HEK293T (cell line): ENCODE measurements around the gene GSC.

Experiments used
- CTCF ChIA-PET: fragments of 350-600 bp; formaldehyde crosslinking; extraction: SDS; loops from one replicate; lab custom pipeline; 2021; ENCODE audit warnings: antibody characterized with exemption, inconsistent platforms; lab: Yijun Ruan, JAX
- POLR2A ChIA-PET: fragments of 350-600 bp; formaldehyde crosslinking; extraction: SDS; loops from one replicate; lab custom pipeline; 2020; ENCODE audit warnings: antibody characterized with exemption, inconsistent platforms; lab: Yijun Ruan, JAX
- DNase-seq: peaks from one replicate; pipeline ENCODE4 v3.0.0; 2012; ENCODE audit warnings: mixed read lengths; ENCODE audit errors: extremely low spot score
- ARNT ChIP-seq: fragments of 450-650 bp; IDR thresholded peaks from 2 replicates; pipeline ENCODE4 v1.6.1; 2017; ENCODE audit warnings: mild to moderate bottlenecking
- BHLHE40 ChIP-seq: fragments of 450-650 bp; IDR thresholded peaks from 2 replicates; pipeline ENCODE4 v1.6.1; 2016; ENCODE audit warnings: mild to moderate bottlenecking, moderate library complexity, borderline replicate concordance
- CTBP1 ChIP-seq: fragments of 450-650 bp; IDR thresholded peaks from 2 replicates; pipeline ENCODE4 v1.6.1; 2016; ENCODE audit warnings: borderline replicate concordance
- ELF4 ChIP-seq: fragments of 450-650 bp; IDR thresholded peaks from 2 replicates; pipeline ENCODE4 v1.6.1; 2017; ENCODE audit warnings: antibody characterized with exemption
- FOXA1 ChIP-seq: fragments of 450-650 bp; IDR thresholded peaks from 2 replicates; pipeline ENCODE4 v1.6.1; 2016; ENCODE audit warnings: mild to moderate bottlenecking
- FOXK2 ChIP-seq: fragments of 450-650 bp; IDR thresholded peaks from 2 replicates; pipeline ENCODE4 v1.6.1; 2016; ENCODE audit warnings: mild to moderate bottlenecking
- FOXM1 ChIP-seq: fragments of 450-650 bp; IDR thresholded peaks from 2 replicates; pipeline ENCODE4 v1.6.1; 2017; ENCODE audit warnings: mild to moderate bottlenecking, borderline replicate concordance
- HDGF ChIP-seq: fragments of 450-650 bp; IDR thresholded peaks from 2 replicates; pipeline ENCODE4 v1.6.1; 2017; ENCODE audit warnings: antibody characterized with exemption, borderline replicate concordance
- L3MBTL2 ChIP-seq: fragments of 450-650 bp; conservative IDR thresholded peaks from 2 replicates; pipeline ENCODE4 v1.6.1; 2016; ENCODE audit warnings: mild to moderate bottlenecking
- LEF1 ChIP-seq: fragments of 450-650 bp; IDR thresholded peaks from 2 replicates; pipeline ENCODE4 v1.6.1; 2017; ENCODE audit warnings: mild to moderate bottlenecking, borderline replicate concordance
- NFRKB ChIP-seq: fragments of 450-650 bp; IDR thresholded peaks from 2 replicates; pipeline ENCODE4 v1.6.1; 2016; ENCODE audit warnings: mild to moderate bottlenecking, moderate library complexity
- PKNOX1 ChIP-seq: fragments of 450-650 bp; IDR thresholded peaks from 2 replicates; pipeline ENCODE4 v1.6.1; 2016
- SP1 ChIP-seq: fragments of 450-650 bp; IDR thresholded peaks from 2 replicates; pipeline ENCODE4 v1.6.1; 2017
- SUZ12 ChIP-seq: fragments of 450-650 bp; IDR thresholded peaks from 2 replicates; pipeline ENCODE4 v1.6.1; 2016; ENCODE audit warnings: mild to moderate bottlenecking
- TARDBP ChIP-seq: fragments of 450-650 bp; IDR thresholded peaks from 2 replicates; pipeline ENCODE4 v1.6.1; 2016
- ZNF384 ChIP-seq: fragments of 450-650 bp; IDR thresholded peaks from 2 replicates; pipeline ENCODE4 v1.6.1; 2016

The GSC gene

GRCh38 chr14:94797887-94798286 is 28.0 kb upstream of the GSC start:
- TF ChIP-seq HDGF (no peak), SUZ12 (no peak), FOXK2 (no peak), ARNT (no peak), CTBP1 (no peak), LEF1 (no peak), ELF4 (no peak), NFRKB (no peak), ZNF384 (no peak), FOXM1 (no peak), TARDBP (no peak), PKNOX1 (no peak)
- no peak for DNase-seq
- CTCF ChIA-PET = no interaction called here
- POLR2A ChIA-PET = no interaction called here

GRCh38 chr14:94796278-94796677 is 26.4 kb upstream of the GSC start:
- TF ChIP-seq CTBP1 (no peak), LEF1 (no peak), ELF4 (no peak), NFRKB (no peak), BHLHE40 (no peak), FOXK2 (no peak), ARNT (no peak), ZNF384 (no peak)
- no peak for DNase-seq
- ChIA-PET CTCF (interaction anchor here (1.5 kb wide), 1 partner anchor 47 kb away, joined by 3 read pairs; no protein-coding TSS in a partner anchor), POLR2A (no interaction called here)

GRCh38 chr14:94795372-94795771 is 25.5 kb upstream of the GSC start:
- DNase-seq = no peak
- ChIA-PET POLR2A (no interaction called here), CTCF (interaction anchor here (1.5 kb wide), 1 partner anchor 47 kb away, joined by 3 read pairs; no protein-coding TSS in a partner anchor)
- TF ChIP-seq TARDBP (no peak), BHLHE40 (no peak), CTBP1 (no peak), FOXK2 (no peak), PKNOX1 (no peak), HDGF (no peak), ZNF384 (no peak), ELF4 (no peak), SP1 (no peak), FOXA1 (no peak), L3MBTL2 (no peak), LEF1 (no peak), FOXM1 (no peak), ARNT (no peak), SUZ12 (no peak), NFRKB (no peak)

GRCh38 chr14:94793901-94794300 is 24.0 kb upstream of the GSC start:
- POLR2A ChIA-PET = no interaction called here
- DNase-seq = no peak
- CTCF ChIA-PET = no interaction called here
- TF ChIP-seq FOXM1 (no peak), SP1 (no peak), SUZ12 (no peak), TARDBP (no peak), FOXK2 (no peak), BHLHE40 (no peak), ZNF384 (no peak), LEF1 (no peak), CTBP1 (no peak), NFRKB (no peak), L3MBTL2 (no peak), ELF4 (no peak), PKNOX1 (no peak), HDGF (no peak)

GRCh38 chr14:94787655-94788054 is 17.7 kb upstream of the GSC start:
- POLR2A ChIA-PET = no interaction called here
- TF ChIP-seq ELF4 (no peak), NFRKB (no peak), SP1 (no peak), PKNOX1 (no peak), FOXK2 (no peak), HDGF (no peak), ZNF384 (no peak), BHLHE40 (no peak), CTBP1 (no peak), LEF1 (no peak), FOXM1 (no peak), L3MBTL2 (no peak), FOXA1 (no peak), SUZ12 (no peak), TARDBP (no peak), ARNT (no peak)
- no peak for DNase-seq
- CTCF ChIA-PET = no interaction called here
